ENCODE measurements around the gene RAB29.

DNA sequence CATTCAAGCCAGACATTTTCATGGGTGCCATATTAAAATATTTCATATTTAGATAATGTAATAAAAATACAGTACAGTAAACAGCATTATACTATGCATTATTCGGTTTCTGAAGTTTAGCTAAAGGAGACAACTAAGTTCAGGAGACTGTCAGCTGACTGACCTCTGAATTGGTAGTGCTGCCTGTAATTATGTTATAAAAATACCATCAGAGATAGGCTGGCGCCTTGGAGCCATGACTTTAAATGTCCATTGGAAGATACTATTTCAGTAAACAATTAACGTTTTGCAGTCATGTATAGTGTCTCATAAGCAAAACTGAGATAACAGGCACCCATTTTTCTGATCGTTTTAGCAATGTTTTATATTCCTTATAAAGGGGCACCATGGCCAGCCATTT is 11.3 kb upstream of the RAB29 start:
- TF ChIP-seq, protein P1, sequence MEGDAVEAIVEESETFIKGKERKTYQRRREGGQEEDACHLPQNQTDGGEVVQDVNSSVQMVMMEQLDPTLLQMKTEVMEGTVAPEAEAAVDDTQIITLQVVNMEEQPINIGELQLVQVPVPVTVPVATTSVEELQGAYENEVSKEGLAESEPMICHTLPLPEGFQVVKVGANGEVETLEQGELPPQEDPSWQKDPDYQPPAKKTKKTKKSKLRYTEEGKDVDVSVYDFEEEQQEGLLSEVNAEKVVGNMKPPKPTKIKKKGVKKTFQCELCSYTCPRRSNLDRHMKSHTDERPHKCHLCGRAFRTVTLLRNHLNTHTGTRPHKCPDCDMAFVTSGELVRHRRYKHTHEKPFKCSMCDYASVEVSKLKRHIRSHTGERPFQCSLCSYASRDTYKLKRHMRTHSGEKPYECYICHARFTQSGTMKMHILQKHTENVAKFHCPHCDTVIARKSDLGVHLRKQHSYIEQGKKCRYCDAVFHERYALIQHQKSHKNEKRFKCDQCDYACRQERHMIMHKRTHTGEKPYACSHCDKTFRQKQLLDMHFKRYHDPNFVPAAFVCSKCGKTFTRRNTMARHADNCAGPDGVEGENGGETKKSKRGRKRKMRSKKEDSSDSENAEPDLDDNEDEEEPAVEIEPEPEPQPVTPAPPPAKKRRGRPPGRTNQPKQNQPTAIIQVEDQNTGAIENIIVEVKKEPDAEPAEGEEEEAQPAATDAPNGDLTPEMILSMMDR (conservative IDR thresholded peaks at IDR 0.05 in 1 of 2, IDR thresholded peaks at IDR 0.05 in 1 of 2; ENCODE audit: low read depth in 1 of 2, low read length in 2 of 2) = no peak
- no peak for TF ChIP-seq EZH2 (IDR thresholded peaks at IDR 0.05; ENCODE audit: low read length, missing control alignments)
